ENCODE data around the gene NFE2L1. TPM values are rescaled to one million over a fixed set of nuclear protein-coding genes. Genes with fewer than 3 reads are reported as not detected.

The NFE2L1 gene
- total and polyA plus RNA-seq, 2 of the 8 experiments (the other 6 are each of a cell fraction or from before 2014, with no cell fraction given): 140 to 143 TPM

GRCh38 chr17:48012151-48012520, 36.0 kb upstream of the NFE2L1 start:
- CTCF ChIA-PET (ENCODE audit: partially characterized antibody): interaction anchor here (1.0 to 27.8 kb wide), 9 partner anchors 9 to 119 kb away, joined by 3 to 698 read pairs (median 15); partner anchors contain the start of genes CDK5RAP3, PNPO and PRR15L
- no peak overlapping the region for H3K4ac ChIP-seq (replicated peaks; ENCODE audit: insufficient read length, low read depth, low read length)
- H3K4me2 ChIP-seq (ENCODE audit: insufficient read depth in 1 of 2, low read depth in 2 of 2, low read length in 2 of 2): peak overlapping the region; percentile 88 to 99
- FAIRE-seq: no peak
- no peak overlapping the region for H2BK120ac ChIP-seq (replicated peaks; ENCODE audit: low read depth, low read length)
- H3K23me2 ChIP-seq (ENCODE audit: low read depth, low read length): peaks cover 8% of the 10 kb centered on the region
- H4K5ac ChIP-seq (ENCODE audit: insufficient read length, low read depth, low read length): no peak overlapping the region
- no peak overlapping the region for H2BK12ac ChIP-seq (ENCODE audit: low read depth, low read length)
- peaks cover 4 to 14% (median 9%) of the 10 kb centered on the region in 4 experiments for H3K4me1 ChIP-seq (replicated peaks in 1 of 4; ENCODE audit: control insufficient read depth in 3 of 4, insufficient read depth in 4 of 4, low read length in 3 of 4)
- H2AK5ac ChIP-seq (ENCODE audit: low read depth, low read length): no peak overlapping the region
- no peak overlapping the region for H2BK20ac ChIP-seq (ENCODE audit: low read length)
- no peaks in the 10 kb centered on the region for H3K79me2 ChIP-seq (ENCODE audit: control insufficient read depth in 1 of 2, insufficient read depth in 2 of 2, low read length in 2 of 2)
- no peak overlapping the region for H2BK15ac ChIP-seq (ENCODE audit: low read length)
- no peak overlapping the region for H3K27ac ChIP-seq (ENCODE audit: low read depth, low read length)
- POLR2A ChIA-PET (ENCODE audit: partially characterized antibody): interaction anchor here (0.6 to 2.2 kb wide), 14 partner anchors 9 to 165 kb away, joined by 3 to 11 read pairs (median 4); partner anchors contain the start of genes CDK5RAP3 and NFE2L1
- no peaks in the 10 kb centered on the region for H4K20me1 ChIP-seq (replicated peaks in 1 of 2; ENCODE audit: control insufficient read depth in 1 of 2, insufficient read depth in 2 of 2, low read length in 2 of 2)
- no peaks in the 10 kb centered on the region for H3K9me3 ChIP-seq (ENCODE audit: insufficient read depth in 2 of 2, low read depth in 1 of 2, low read length in 1 of 2)
- H2AFZ ChIP-seq (ENCODE audit: low read length): no peak overlapping the region
- no peak overlapping the region for H3K56ac ChIP-seq (replicated peaks; ENCODE audit: insufficient read length, low read depth, low read length)
- no peak overlapping the region for H2BK5ac ChIP-seq (ENCODE audit: low read depth, low read length)
- WGBS, 2 experiments (ENCODE audit: extremely low coverage in 1 of 2, insufficient coverage in 1 of 2, insufficient read length in 1 of 2, insufficient replicate concordance in 2 of 2, low coverage in 1 of 2, low lambda C conversion rate in 2 of 2, missing lambda C conversion rate in 1 of 2): 1% methylated on average over 19 of the region's 34 CpGs; no CpG with 5 or more reads in 1 of the 2 experiments
- H4K8ac ChIP-seq (ENCODE audit: extremely low read depth, insufficient read depth, low read length): no peak overlapping the region; the same call in 1 of the 2 replicates
- no peaks in the 10 kb centered on the region for H3K36me3 ChIP-seq (ENCODE audit: control insufficient read depth in 2 of 4, insufficient read depth in 4 of 4, low read length in 3 of 4)
- H4K91ac ChIP-seq (replicated peaks; ENCODE audit: insufficient read length, low read length): no peak overlapping the region
- no peak overlapping the region for H3K23ac ChIP-seq (ENCODE audit: insufficient read length)
- peak in 1 of 2 experiments; percentile 86 for DNase-seq (ENCODE audit: low read depth in 1 of 2, low spot score in 2 of 2)
- no peak overlapping the region for H3K9ac ChIP-seq (replicated peaks in 1 of 4; ENCODE audit: extremely low read depth in 1 of 4, low read depth in 3 of 4, low read length in 3 of 4)
- no peaks in the 10 kb centered on the region for H3K79me1 ChIP-seq (ENCODE audit: low read depth, low read length)
- H3K4me3 ChIP-seq (ENCODE audit: extremely low read depth in 1 of 4, insufficient read depth in 2 of 4, low read depth in 3 of 4, low read length in 4 of 4): peak overlapping the region; percentile 61 to 75 (median 66)
- peaks cover 0 to 13% (median 8%) of the 10 kb centered on the region in 4 experiments; a peak in 6 of 7 replicates for H3K27me3 ChIP-seq (replicated peaks in 1 of 4; ENCODE audit: control insufficient read depth in 3 of 4, extremely low read depth in 1 of 4, insufficient read depth in 3 of 4, low read length in 3 of 4)
- no peak overlapping the region for H3K14ac ChIP-seq (ENCODE audit: insufficient read length)
- H3K18ac ChIP-seq (ENCODE audit: extremely low read depth, low read length): no peak overlapping the region
- TF ChIP-seq PHF8 (conservative IDR thresholded peaks at IDR 0.05; ENCODE audit: low read depth, low read length): no peak
- no peak for TF ChIP-seq ATF3 (IDR thresholded peaks at IDR 0.05; ENCODE audit: insufficient read depth, low read depth, low read length)
- peak; percentile 37; the same call in 1 of the 2 replicates for TF ChIP-seq CREB1 (IDR thresholded peaks at IDR 0.05)
- TF ChIP-seq MAX (IDR thresholded peaks at IDR 0.05): peak; percentile 88
- peak; percentile 6; the same call in 1 of the 2 replicates for TF ChIP-seq ATF2 (IDR thresholded peaks at IDR 0.05; ENCODE audit: low read length)
- TF ChIP-seq, protein P1, sequence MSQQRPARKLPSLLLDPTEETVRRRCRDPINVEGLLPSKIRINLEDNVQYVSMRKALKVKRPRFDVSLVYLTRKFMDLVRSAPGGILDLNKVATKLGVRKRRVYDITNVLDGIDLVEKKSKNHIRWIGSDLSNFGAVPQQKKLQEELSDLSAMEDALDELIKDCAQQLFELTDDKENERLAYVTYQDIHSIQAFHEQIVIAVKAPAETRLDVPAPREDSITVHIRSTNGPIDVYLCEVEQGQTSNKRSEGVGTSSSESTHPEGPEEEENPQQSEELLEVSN (IDR thresholded peaks at IDR 0.05): peak; percentile 72
- TF ChIP-seq TCF12 (IDR thresholded peaks at IDR 0.05; ENCODE audit: low read depth, low read length): no peak
- no peak for TF ChIP-seq ZNF274 (IDR thresholded peaks at IDR 0.05; ENCODE audit: borderline replicate concordance, extremely low read depth, low read length)
- TF ChIP-seq HDAC2 (IDR thresholded peaks at IDR 0.05; ENCODE audit: borderline replicate concordance in 1 of 2, low read depth in 2 of 2, low read length in 2 of 2): peak in 1 of 2 experiments; percentile 81; a peak in 1 of 4 replicates
- no peak for TF ChIP-seq TBP (IDR thresholded peaks at IDR 0.05; ENCODE audit: low read depth, low read length)

All from H1 (cell line).